ENCODE data around the gene SIRT4. TPM values are rescaled to one million over a fixed set of nuclear protein-coding genes. Genes with fewer than 3 reads are reported as not detected.
A peak's percentile ranks its signal among the peaks of the same experiment; 100 is the strongest.

SIRT4 gene
- total RNA-seq, 4 donors from 2014 or later: 2.5 to 13.2 (median 6.7) TPM

- Histone ChIP-seq H3K4me1 (peaks cover 57 to 64% of the 10 kb centered on the region in 2 donors), H3K9me3 (no peaks in the 10 kb centered on the region), H3K36me3 (no peaks in the 10 kb centered on the region), H3K4me3 (peak overlapping the region; percentile 86 to 93 (median 90)), H3K27ac (peak overlapping the region; percentile 93 to 99 (median 98)), H3K27me3 (no peaks in the 10 kb centered on the region)
- intact Hi-C loops (cut with DNase I; ENCODE audit: low total_unique reads) (no loop called here), in situ Hi-C loops (cut with MboI; ENCODE audit: low sequenced_read_pairs in 4 of 4) (loop anchor here in 2 of 4 donors (5.0 kb wide), 1 partner anchor 36 kb away; no protein-coding TSS in a partner anchor)
- TF ChIP-seq CTCF (IDR thresholded peaks at IDR 0.05 in 4 of 5, conservative IDR thresholded peaks at IDR 0.05 in 1 of 5) (no peak), POLR2A (IDR thresholded peaks at IDR 0.05) (peak in 1 of 2 donors; percentile 24)
- ATAC-seq (peak; percentile 13 to 15), DNase-seq (peak in 1 of 2 donors; percentile 44)
Observed at GRCh38 chr12:120262852-120263747, 39.0 kb upstream of the SIRT4 start.

DNA sequence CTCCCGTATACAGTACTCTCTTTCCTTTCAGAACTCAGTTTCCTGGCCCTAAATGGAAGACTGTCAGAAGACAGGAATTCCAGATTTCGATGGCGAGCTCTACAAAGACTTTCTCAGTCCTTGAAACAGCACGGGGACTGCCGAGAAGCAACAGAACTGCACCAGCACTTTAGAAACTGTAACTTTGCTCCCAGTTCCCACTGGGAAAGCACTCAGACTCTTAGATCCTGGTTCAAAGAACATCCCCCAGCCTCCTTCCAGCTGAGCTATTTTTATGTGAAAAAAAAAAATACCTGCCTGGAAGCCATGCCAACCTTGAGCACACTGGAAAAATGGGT lies 38.4 kb upstream of the SIRT4 start:
- intact Hi-C loops (cut with DNase I; ENCODE audit: low total_unique reads): loop anchor here (2.0 kb wide), 2 partner anchors 29 to 63 kb away; partner anchors contain the start of genes RNU4-1 and RPLP0
- peak overlapping the region; percentile 86 to 93 (median 90) for H3K4me3 ChIP-seq
- TF ChIP-seq CTCF (IDR thresholded peaks at IDR 0.05 in 4 of 5, conservative IDR thresholded peaks at IDR 0.05 in 1 of 5) (no peak), POLR2A (IDR thresholded peaks at IDR 0.05) (no peak)
- H3K27me3 ChIP-seq: no peaks in the 10 kb centered on the region
- H3K36me3 ChIP-seq: no peaks in the 10 kb centered on the region
- H3K4me1 ChIP-seq: peaks cover 51 to 58% of the 10 kb centered on the region in 2 donors
- in situ Hi-C loops (cut with MboI; ENCODE audit: low sequenced_read_pairs in 4 of 4): loop anchor here in 2 of 4 donors (5.0 kb wide), 1 partner anchor 36 kb away; no protein-coding TSS in a partner anchor
- DNase-seq: no peak
- peak overlapping the region; percentile 93 to 99 (median 98) for H3K27ac ChIP-seq
- no peaks in the 10 kb centered on the region for H3K9me3 ChIP-seq
- no peak for ATAC-seq

DNA sequence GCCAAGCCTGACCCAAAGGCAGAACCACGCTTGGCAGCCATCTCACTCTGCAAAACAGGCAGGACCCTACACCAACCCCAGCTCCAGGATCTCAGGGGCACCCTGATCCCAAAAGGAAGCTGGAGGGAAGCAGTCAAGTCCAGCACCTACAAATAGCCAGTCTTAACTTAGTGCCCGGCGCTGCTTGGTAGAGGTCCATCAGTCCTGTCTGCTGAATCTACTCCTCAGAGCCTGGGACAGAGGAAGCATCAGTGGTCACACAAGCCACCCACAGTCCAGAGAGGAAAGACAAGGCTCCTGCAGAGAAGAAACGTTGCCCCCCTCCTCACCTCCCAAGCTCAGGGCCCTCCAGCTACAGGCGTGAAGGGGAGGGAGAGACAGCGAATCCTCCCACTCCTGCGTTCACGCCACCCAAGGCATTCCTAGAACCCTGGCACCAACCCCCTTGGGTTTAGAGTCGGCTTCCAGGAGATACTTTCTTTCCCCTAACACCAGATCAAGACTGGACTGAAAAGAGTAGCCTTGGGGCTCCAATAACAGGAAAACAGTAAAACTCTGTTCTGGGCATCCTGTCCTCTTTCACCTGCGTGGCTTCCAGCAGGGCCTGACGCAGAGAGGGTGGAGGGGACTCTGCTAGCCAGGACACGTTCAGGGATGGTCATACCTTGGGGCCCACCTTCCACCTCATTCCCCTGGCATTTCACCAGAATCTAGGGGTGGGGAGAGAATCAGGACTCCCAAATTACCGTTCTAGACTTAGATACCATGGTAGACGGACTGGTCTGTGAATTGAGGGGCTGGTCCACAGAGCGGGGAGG lies 37.8 kb upstream of the SIRT4 start:
- in situ Hi-C loops (cut with MboI; ENCODE audit: low sequenced_read_pairs in 4 of 4): loop anchor here in 2 of 4 donors (5.0 kb wide), 1 partner anchor 37 kb away; no protein-coding TSS in a partner anchor
- Histone ChIP-seq H3K4me3 (peak overlapping the region; percentile 86 to 93 (median 90)), H3K9me3 (no peaks in the 10 kb centered on the region), H3K36me3 (no peaks in the 10 kb centered on the region), H3K27ac (peak overlapping the region; percentile 93 to 99 (median 98)), H3K27me3 (no peaks in the 10 kb centered on the region), H3K4me1 (peaks cover 45 to 52% of the 10 kb centered on the region in 2 donors)
- intact Hi-C loops (cut with DNase I; ENCODE audit: low total_unique reads): loop anchor here (2.0 kb wide), 2 partner anchors 29 to 63 kb away; partner anchors contain the start of genes RNU4-1 and RPLP0
- peak in 1 of 2 donors; percentile 18 for TF ChIP-seq POLR2A (IDR thresholded peaks at IDR 0.05)
- TF ChIP-seq CTCF (IDR thresholded peaks at IDR 0.05 in 4 of 5, conservative IDR thresholded peaks at IDR 0.05 in 1 of 5): no peak
- DNase-seq (peak in 1 of 2 donors; percentile 56), ATAC-seq (peak; percentile 19 to 36)

- H3K27ac ChIP-seq: peak overlapping the region; percentile 93 to 99 (median 98)
- no peaks in the 10 kb centered on the region for H3K36me3 ChIP-seq
- DNase-seq (peak in 1 of 2 donors; percentile 24), ATAC-seq (peak in 1 of 2 donors; percentile 1)
- no peak for TF ChIP-seq CTCF (IDR thresholded peaks at IDR 0.05 in 4 of 5, conservative IDR thresholded peaks at IDR 0.05 in 1 of 5)
- no peak for TF ChIP-seq POLR2A (IDR thresholded peaks at IDR 0.05)
- intact Hi-C loops (cut with DNase I; ENCODE audit: low total_unique reads): loop anchor here (1.0 to 2.0 kb wide), 3 partner anchors 28 to 64 kb away; partner anchors contain the start of genes RNU4-1 and RPLP0
- in situ Hi-C loops (cut with MboI; ENCODE audit: low sequenced_read_pairs in 4 of 4): loop anchor here (5.0 kb wide), 1 partner anchor 38 kb away; no protein-coding TSS in a partner anchor
- peak overlapping the region; percentile 86 to 93 (median 90) for H3K4me3 ChIP-seq
- H3K27me3 ChIP-seq: no peaks in the 10 kb centered on the region
- peaks cover 38 to 47% of the 10 kb centered on the region in 2 donors for H3K4me1 ChIP-seq
- no peaks in the 10 kb centered on the region for H3K9me3 ChIP-seq
Observed at GRCh38 chr12:120264904-120265472, 37.1 kb upstream of the SIRT4 start.

Data from gastrocnemius medialis (tissue), 4 donors.